Liver (tissue), 9 donors: ENCODE data around the gene SIX3. TPM values are rescaled to one million over a fixed set of nuclear protein-coding genes. Genes with fewer than 3 reads are reported as not detected.

Experiments
- DNase-seq: peaks from one replicate; pipeline ENCODE4 v3.0.0-alpha.2; 2017; ENCODE audit warnings: low spot score
- H3K27ac ChIP-seq, 2 donors: one replicate each; pipeline ENCODE4 v1.7.0; 2013; ENCODE audit warnings: inconsistent platforms in 2 of 2, low read length in 2 of 2, control low read depth in 1 of 2, low read depth in 1 of 2, mild to moderate bottlenecking in 1 of 2
- H3K27me3 ChIP-seq, 4 donors: one replicate each; pipeline versions ENCODE4 v1.6.1 to v1.7.0; 2013; ENCODE audit warnings: low read length in 3 of 4, inconsistent platforms in 1 of 4, mild to moderate bottlenecking in 1 of 4, moderate library complexity in 1 of 4; ENCODE audit not compliant: control insufficient read depth in 4 of 4, insufficient read depth in 4 of 4
- H3K36me3 ChIP-seq, 4 donors: one replicate each; pipeline versions ENCODE4 v1.6.1 to v1.7.0; 2013; ENCODE audit warnings: low read length in 3 of 4, mild to moderate bottlenecking in 3 of 4, low read depth in 1 of 4, moderate library complexity in 1 of 4; ENCODE audit not compliant: control insufficient read depth in 4 of 4, insufficient read depth in 3 of 4
- H3K4me1 ChIP-seq, 4 donors: one replicate each; pipeline versions ENCODE4 v1.6.1 to v1.7.0; 2013; ENCODE audit warnings: low read length in 3 of 4, mild to moderate bottlenecking in 3 of 4, moderate library complexity in 1 of 4; ENCODE audit not compliant: control insufficient read depth in 4 of 4, insufficient read depth in 4 of 4
- H3K4me3 ChIP-seq, 3 donors: one replicate each; pipeline versions ENCODE4 v1.6.1 to v1.7.0; 2013; ENCODE audit warnings: low read length in 3 of 3, control low read depth in 1 of 3, low read depth in 1 of 3, mild to moderate bottlenecking in 1 of 3
- H3K9ac ChIP-seq, 2 donors: one replicate each; pipeline ENCODE4 v1.7.0; 2013; ENCODE audit warnings: low read length in 2 of 2, mild to moderate bottlenecking in 2 of 2, moderate library complexity in 2 of 2, control low read depth in 1 of 2, low read depth in 1 of 2
- H3K9me3 ChIP-seq, 4 donors: one replicate each; pipeline versions ENCODE4 v1.6.1 to v1.7.0; 2013; ENCODE audit warnings: low read length in 3 of 4; ENCODE audit not compliant: control insufficient read depth in 4 of 4
- ATF3 ChIP-seq: IDR thresholded peaks from 2 replicates; pipeline ENCODE4 v1.6.1; 2016; ENCODE audit warnings: antibody characterized with exemption
- FOXA1 ChIP-seq: IDR thresholded peaks from 2 replicates; pipeline ENCODE4 v1.6.1; 2016; ENCODE audit warnings: antibody characterized with exemption
- FOXA2 ChIP-seq: IDR thresholded peaks from 2 replicates; pipeline ENCODE4 v1.6.1; 2016; ENCODE audit warnings: antibody characterized with exemption
- HNF4A ChIP-seq, 2 donors: conservative IDR thresholded peaks; 2 replicates each; pipeline ENCODE4 v1.6.1; 2016; ENCODE audit warnings: antibody characterized with exemption in 2 of 2, mild to moderate bottlenecking in 2 of 2
- HNF4G ChIP-seq: IDR thresholded peaks from 2 replicates; pipeline ENCODE4 v1.6.1; 2016; ENCODE audit warnings: antibody characterized with exemption
- JUND ChIP-seq, 2 donors: IDR thresholded peaks; 2 replicates each; pipeline ENCODE4 v1.6.1; 2016; ENCODE audit warnings: antibody characterized with exemption in 2 of 2
- MAX ChIP-seq: IDR thresholded peaks from 2 replicates; pipeline ENCODE4 v1.6.1; 2016; ENCODE audit warnings: antibody characterized with exemption
- REST ChIP-seq: IDR thresholded peaks from 2 replicates; pipeline ENCODE4 v1.6.1; 2016; ENCODE audit warnings: antibody characterized with exemption, mild to moderate bottlenecking
- YY1 ChIP-seq: IDR thresholded peaks from 2 replicates; pipeline ENCODE4 v1.6.1; 2016; ENCODE audit warnings: antibody characterized with exemption, mild to moderate bottlenecking
- WGBS: extraction: QIAGEN DNeasy Blood & Tissue Kit; methylation state at CpG from one replicate; pipeline ENCODE4 v1.1.7; 2013; 5-methylcytosine and 5-hydroxymethylcytosine counted together
- polyA plus RNA-seq, 2 donors: library from polyadenylated mRNA; stranded (reverse) in 1 of 2; unstranded in 1 of 2; fragments of 200-250 nt in 1 of 2; fragments of >200 nt in 1 of 2; fragmentation: Nextera tagmentation in 1 of 2; extraction: Ambion mirVana in 1 of 2; gene quantifications; one replicate each; pipeline versions ENCODE4 v1.2.1 to v1.2.3, GENCODE V29; 2013 to 2015
- total RNA-seq, 2 donors: library from RNA; depleted of rRNA; stranded (reverse); fragments of >200 nt; gene quantifications; one replicate each; pipeline ENCODE4 v1.2.3, GENCODE V29; 2014
- donor health status: healthy.
- donor health status: healthy.
- donor health status: healthy.
- donor health status: healthy.
- donor health status: healthy.

Gene SIX3
- total and polyA plus RNA-seq, 4 donors = not detected

- 72% methylated on average over 5 of the region's 5 CpGs for whole genome bisulfite sequencing
- H3K4me3 ChIP-seq = no peak overlapping the region
- DNase-seq = no peak
Measured at GRCh38 chr2:44912660-44913059, 28.8 kb upstream of the SIX3 start.

GRCh38 chr2:44916291-44916690 lies 25.2 kb upstream of the SIX3 start:
- no peak for TF ChIP-seq HNF4A (conservative IDR thresholded peaks at IDR 0.05)
- TF ChIP-seq YY1 = no peak
- no peak for TF ChIP-seq JUND (IDR thresholded peaks at IDR 0.05)
- TF ChIP-seq FOXA1 = no peak
- H3K4me1 ChIP-seq = no peaks in the 10 kb centered on the region

More at GRCh38 chr2:44912660-44913059, 28.8 kb upstream of the SIX3 start:
- H3K9me3 ChIP-seq = peaks cover 5 to 9% (median 7%) of the 10 kb centered on the region in 4 donors
- no peaks in the 10 kb centered on the region for H3K4me1 ChIP-seq
- H3K27ac ChIP-seq = no peak overlapping the region
- H3K27me3 ChIP-seq = no peaks in the 10 kb centered on the region
- no peaks in the 10 kb centered on the region for H3K36me3 ChIP-seq
- TF ChIP-seq REST (no peak), MAX (no peak), FOXA2 (no peak), ATF3 (no peak)
- no peak overlapping the region for H3K9ac ChIP-seq

GRCh38 chr2:44918095-44918775 lies 23.3 kb upstream of the SIX3 start:
- Histone ChIP-seq H3K36me3 (no peaks in the 10 kb centered on the region), H3K27me3 (peaks cover 0 to 9% (median 1%) of the 10 kb centered on the region in 4 donors), H3K4me1 (no peaks in the 10 kb centered on the region), H3K27ac (no peak overlapping the region), H3K4me3 (no peak overlapping the region), H3K9ac (no peak overlapping the region), H3K9me3 (no peaks in the 10 kb centered on the region)
- WGBS = 62% methylated on average over 4 of the region's 4 CpGs
- TF ChIP-seq YY1 (no peak), ATF3 (no peak), FOXA1 (no peak), HNF4G (no peak)
- no peak for DNase-seq

More at GRCh38 chr2:44916291-44916690, 25.2 kb upstream of the SIX3 start:
- no peak overlapping the region for H3K4me3 ChIP-seq
- DNase-seq = no peak
- no peak overlapping the region for H3K27ac ChIP-seq
- H3K9me3 ChIP-seq = peaks cover 2 to 5% (median 2%) of the 10 kb centered on the region in 4 donors
- H3K27me3 ChIP-seq = no peaks in the 10 kb centered on the region
- H3K36me3 ChIP-seq = no peaks in the 10 kb centered on the region
- no peak overlapping the region for H3K9ac ChIP-seq
